ENCODE results near the gene INPP4B.

The INPP4B gene

DNA sequence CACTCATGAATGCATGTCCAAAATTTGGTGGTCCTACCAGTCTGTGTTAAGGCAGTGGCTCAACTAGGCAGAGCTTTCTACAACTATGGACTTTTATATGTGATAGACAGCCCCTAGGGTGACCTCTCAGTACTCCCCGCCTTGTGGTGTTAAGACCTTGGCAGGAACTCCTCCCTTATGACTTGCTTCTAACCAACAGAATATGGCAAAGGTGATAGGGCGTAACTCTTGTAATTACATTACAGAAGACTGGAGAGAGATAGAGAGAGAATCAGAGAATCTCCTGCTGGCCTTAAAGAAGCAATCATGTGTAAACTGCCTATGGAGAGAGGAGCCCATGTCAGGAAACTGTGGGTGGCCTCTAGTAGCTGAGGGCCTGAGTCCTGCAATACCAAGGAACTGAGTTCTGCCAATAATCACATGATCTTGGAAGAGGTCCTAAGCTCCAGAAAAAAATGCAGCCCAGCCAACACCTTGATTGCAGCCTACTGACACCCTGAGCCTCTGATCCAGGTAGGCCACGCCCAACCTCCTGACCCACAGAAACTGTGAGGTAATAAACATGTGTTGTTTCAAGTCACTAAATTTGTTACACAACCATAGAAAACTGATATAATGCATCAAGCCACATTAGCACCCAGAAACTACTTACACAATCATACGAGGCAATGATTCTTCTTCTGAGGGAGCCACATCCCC is 68.9 kb downstream of the INPP4B start:
- TF ChIP-seq, protein P1, sequence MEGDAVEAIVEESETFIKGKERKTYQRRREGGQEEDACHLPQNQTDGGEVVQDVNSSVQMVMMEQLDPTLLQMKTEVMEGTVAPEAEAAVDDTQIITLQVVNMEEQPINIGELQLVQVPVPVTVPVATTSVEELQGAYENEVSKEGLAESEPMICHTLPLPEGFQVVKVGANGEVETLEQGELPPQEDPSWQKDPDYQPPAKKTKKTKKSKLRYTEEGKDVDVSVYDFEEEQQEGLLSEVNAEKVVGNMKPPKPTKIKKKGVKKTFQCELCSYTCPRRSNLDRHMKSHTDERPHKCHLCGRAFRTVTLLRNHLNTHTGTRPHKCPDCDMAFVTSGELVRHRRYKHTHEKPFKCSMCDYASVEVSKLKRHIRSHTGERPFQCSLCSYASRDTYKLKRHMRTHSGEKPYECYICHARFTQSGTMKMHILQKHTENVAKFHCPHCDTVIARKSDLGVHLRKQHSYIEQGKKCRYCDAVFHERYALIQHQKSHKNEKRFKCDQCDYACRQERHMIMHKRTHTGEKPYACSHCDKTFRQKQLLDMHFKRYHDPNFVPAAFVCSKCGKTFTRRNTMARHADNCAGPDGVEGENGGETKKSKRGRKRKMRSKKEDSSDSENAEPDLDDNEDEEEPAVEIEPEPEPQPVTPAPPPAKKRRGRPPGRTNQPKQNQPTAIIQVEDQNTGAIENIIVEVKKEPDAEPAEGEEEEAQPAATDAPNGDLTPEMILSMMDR (IDR thresholded peaks at IDR 0.05), result no peak
- no peak for TF ChIP-seq ZFX (IDR thresholded peaks at IDR 0.05; ENCODE audit: borderline replicate concordance)
- no peak overlapping the region for H3K27ac ChIP-seq

DNA sequence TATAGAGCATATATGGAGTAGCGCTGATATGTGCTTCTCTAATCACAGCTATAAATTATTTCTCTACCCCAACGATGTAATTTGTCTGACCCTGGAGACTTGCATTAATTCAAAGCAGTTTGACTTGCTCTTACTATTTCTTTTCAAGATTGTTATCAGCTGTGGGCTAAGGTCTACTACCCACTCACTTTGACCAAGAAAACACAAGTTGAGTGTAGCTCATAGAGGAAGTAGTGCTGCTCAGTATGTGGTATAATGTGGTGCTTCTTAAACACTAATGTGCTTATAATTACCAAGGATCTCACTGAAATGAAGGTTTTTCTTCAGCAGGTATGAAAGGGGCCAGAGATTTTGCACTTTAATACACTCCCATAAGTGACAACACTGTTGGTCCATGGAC is 70.1 kb downstream of the INPP4B start:
- TF ChIP-seq, protein P1 (IDR thresholded peaks at IDR 0.05), result no peak
- no peak for TF ChIP-seq ZFX (IDR thresholded peaks at IDR 0.05; ENCODE audit: borderline replicate concordance)
- H3K27ac ChIP-seq, result no peak overlapping the region

DNA sequence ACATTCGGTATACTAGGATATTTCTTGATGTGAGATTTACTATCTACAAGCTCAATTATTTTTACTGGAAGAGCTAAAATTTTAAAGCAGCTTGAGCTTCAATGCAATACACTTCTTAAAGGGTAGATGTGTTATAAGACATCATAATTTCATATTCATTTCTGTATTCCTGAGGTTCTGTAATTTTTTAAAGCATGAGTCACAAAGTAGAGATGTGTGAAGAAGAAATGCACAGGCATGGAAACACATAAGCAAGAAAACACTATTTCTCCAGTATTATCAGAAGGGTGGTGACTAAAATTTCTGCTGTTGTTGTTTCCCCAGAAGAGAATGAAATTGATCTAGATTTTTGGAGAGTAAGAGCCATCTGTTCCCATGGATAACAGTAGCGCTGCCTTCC is 72.6 kb downstream of the INPP4B start:
- H3K27ac ChIP-seq, result no peak overlapping the region
- TF ChIP-seq ZFX (IDR thresholded peaks at IDR 0.05; ENCODE audit: borderline replicate concordance), result no peak
- TF ChIP-seq, protein P1 (IDR thresholded peaks at IDR 0.05), result no peak

DNA sequence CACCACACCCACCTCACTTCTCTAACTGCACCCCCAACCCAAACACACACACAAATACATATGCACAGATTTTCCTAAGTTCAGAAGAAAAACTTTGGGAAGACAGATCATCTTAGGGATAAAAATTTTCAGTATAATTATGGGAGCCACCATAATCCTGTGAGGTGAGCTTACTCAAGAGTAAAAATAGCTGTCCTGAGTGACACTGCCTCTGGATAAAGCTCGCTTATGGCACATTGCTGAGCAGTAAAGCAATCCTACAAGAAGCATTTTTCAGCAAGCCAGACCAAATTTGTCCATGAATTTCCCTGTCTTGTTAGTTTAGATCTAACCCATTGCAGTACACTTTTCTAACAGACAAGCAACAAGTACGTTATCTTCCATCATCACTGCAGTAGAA is 83.8 kb downstream of the INPP4B start:
- no peak overlapping the region for H3K27ac ChIP-seq
- no peak for TF ChIP-seq ZFX (IDR thresholded peaks at IDR 0.05; ENCODE audit: borderline replicate concordance)
- TF ChIP-seq, protein P1 (IDR thresholded peaks at IDR 0.05), result no peak

DNA sequence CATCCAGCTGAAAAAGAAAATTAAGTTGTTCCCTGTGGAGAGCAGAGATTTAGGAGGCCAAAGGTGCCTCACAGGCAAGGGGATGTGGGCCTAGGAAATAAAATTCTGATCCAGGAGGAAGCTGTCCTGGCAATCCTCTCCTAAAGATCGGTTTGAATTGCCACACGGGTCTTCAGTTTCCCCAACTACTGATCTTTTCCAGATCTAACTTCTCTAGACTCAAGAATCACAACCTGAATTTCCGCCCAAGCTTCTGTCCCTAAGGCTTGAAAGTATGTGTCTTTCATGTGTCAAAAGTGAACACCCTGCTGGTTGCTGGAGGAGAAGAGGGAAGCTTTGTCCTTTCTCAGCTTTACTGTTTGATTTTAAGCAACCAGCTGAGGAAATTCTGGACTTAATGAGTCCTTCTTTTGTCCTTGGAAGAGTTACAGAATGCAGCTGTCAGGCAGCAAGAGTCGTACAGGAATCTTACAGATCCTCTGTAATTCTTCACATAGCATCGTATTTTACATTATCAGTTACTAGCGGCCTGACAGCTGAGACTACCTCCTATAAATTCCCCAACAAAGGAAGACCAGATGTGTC is 93.8 kb downstream of the INPP4B start:
- H3K27ac ChIP-seq, result no peak overlapping the region
- no peak for TF ChIP-seq ZFX (IDR thresholded peaks at IDR 0.05; ENCODE audit: borderline replicate concordance)
- TF ChIP-seq, protein P1 (IDR thresholded peaks at IDR 0.05), result no peak

DNA sequence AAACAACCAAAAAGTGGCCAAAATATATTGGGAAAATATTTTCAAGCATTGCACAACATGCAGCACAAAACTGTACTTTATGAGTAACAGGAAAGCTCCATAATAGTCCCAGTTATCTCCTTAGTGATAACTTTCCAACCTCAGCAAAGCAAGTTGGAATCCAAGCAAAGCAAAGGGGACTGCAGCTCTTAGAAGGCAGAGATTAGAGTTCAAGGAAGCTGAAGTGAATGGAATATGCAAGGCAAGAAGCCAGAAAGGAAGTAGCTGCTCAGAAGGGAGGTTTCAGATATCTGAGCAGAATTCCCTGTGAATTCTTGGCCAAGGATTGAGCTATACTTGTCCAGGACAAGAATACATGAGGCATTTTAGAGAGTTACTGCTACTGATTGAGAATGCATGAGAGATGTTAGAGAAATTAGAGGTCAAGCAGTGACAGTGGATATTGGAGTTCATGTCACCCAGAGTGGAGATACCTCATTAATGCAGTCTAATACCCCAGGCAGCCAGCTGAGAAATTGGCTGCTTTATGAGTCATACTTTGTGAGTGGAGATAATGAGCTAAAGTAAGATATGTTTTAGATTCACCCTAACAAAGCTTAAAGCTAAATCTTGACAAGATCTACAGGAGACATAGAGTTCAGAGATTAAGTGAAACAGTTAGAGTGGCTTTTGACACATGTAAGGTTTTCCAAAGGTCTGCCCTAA is 102.8 kb downstream of the INPP4B start:
- no peak for TF ChIP-seq ZFX (IDR thresholded peaks at IDR 0.05; ENCODE audit: borderline replicate concordance)
- no peak overlapping the region for H3K27ac ChIP-seq

DNA sequence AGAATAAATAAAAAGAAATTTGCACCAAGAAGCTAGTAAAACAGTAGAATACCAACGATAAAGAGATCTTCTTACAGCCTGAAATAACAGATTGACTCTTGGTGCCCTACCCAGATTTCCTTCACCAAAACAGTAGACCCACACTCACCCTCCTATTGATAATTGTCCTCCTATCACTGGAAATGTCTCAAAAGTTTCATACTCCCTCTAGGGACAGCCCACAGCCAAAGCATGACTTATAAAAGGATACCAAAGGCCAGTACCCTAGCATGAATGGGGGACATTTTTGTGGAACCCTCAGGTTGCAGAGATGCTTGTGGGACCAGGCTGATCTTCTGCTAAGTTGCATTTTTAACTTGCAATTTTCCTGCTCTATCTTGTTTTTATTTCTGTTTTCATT is 104.1 kb downstream of the INPP4B start:
- H3K27ac ChIP-seq, result no peak overlapping the region
- TF ChIP-seq, protein P1 (IDR thresholded peaks at IDR 0.05), result no peak

All from 22Rv1 (cell line).